ENCODE results near the gene MUC5B. TPM values are rescaled to one million over a fixed set of nuclear protein-coding genes. Genes with fewer than 3 reads are reported as not detected.

The MUC5B gene
- total RNA-seq, 1 donor from 2014 or later = not detected

DNA sequence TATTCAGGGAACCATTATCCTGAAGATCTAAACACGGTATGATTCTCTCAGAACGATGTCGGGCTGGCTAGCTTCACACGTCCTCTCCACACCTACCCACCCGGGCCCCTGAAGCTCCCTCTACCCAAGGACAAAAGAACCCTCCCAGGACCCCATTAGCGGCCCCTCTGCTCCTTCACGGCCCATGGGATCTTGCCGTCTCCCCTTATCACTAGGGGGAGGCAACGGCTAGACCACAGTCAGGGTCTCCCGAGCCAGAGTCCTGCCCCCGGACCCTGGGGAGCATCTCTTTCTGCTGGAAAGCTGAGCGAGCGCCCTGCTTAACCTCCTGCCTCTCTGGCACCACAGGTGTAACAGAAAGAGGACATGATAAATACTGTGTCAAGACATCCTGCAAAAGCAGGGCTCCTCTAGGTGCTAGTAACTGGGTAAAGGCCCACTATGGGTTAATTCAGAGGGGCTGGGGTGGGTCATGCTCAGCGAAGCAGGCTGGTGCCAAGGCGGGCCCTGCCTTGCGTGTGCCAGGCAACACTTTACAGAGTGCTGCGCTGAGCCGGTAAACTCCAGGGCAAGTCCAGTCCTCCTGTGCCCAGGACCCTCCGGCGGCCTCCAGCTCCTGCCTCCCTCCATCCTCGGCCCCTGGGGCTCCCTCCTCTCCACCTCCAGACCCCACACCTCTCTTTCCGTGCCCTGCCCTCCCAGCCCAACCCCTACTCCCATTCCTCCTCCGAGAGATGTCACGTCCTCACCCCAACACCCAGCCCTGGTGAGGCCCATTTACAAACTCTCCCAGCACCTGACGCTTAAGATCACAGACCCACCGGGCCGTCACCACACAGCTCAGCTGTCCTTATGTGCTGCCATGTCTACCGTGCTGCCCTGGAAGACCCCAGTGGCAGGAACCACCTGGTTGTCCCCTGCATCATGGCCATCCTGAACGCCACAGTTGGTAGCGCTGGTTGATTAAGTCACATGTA is 83.6 kb downstream of the MUC5B start:
- intact Hi-C loops (cut with micrococcal nuclease) = no loop called here
- H3K9me3 ChIP-seq (replicated peaks) = peaks cover 9% of the 10 kb centered on the region
- DNase-seq = no peak
- TF ChIP-seq, protein P1, sequence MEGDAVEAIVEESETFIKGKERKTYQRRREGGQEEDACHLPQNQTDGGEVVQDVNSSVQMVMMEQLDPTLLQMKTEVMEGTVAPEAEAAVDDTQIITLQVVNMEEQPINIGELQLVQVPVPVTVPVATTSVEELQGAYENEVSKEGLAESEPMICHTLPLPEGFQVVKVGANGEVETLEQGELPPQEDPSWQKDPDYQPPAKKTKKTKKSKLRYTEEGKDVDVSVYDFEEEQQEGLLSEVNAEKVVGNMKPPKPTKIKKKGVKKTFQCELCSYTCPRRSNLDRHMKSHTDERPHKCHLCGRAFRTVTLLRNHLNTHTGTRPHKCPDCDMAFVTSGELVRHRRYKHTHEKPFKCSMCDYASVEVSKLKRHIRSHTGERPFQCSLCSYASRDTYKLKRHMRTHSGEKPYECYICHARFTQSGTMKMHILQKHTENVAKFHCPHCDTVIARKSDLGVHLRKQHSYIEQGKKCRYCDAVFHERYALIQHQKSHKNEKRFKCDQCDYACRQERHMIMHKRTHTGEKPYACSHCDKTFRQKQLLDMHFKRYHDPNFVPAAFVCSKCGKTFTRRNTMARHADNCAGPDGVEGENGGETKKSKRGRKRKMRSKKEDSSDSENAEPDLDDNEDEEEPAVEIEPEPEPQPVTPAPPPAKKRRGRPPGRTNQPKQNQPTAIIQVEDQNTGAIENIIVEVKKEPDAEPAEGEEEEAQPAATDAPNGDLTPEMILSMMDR (IDR thresholded peaks at IDR 0.05; ENCODE audit: borderline replicate concordance) = no peak
- no peaks in the 10 kb centered on the region for H3K27me3 ChIP-seq (ENCODE audit: low read depth)
- H3K36me3 ChIP-seq = peaks cover 7% of the 10 kb centered on the region
- peaks cover 82% of the 10 kb centered on the region for H3K4me1 ChIP-seq
- no peak overlapping the region for H3K4me3 ChIP-seq
- H3K27ac ChIP-seq (replicated peaks) = no peak overlapping the region

DNA sequence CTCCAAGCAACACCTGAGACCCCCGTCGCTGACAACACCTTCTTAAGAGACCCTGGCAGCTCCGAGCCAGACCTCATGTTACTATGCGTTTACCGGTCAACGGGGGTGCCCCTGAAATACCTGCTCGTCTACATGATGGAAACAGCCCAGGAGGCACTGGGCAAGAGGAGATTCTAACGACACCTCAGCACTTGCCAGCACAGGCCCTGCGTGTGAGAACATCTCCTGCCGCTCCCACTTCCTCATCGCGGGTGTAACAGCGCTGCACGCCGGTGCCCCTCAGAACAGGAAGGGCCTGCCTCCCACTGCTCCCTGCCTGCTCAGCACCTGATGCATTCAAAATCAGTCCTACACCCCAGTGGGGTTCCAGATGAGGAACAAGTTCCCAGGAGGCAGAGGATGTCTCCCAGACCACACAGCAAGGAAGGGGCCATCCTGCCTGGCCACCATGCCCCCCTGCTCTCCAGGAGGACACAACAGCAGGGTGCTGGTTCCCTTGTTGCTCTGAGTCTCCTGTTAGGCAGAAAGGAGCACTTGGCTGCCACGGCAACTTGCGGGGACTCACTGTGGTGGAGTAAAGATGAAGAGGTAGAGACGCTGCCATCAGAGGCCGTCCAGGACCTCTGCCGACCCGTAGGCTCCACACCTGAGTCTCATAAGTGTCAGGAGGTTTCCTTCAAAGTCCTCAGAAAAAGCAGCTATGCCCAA is 84.5 kb downstream of the MUC5B start:
- Histone ChIP-seq H3K27me3 (ENCODE audit: low read depth) (no peaks in the 10 kb centered on the region), H3K4me1 (peaks cover 77% of the 10 kb centered on the region), H3K9me3 (replicated peaks) (peaks cover 18% of the 10 kb centered on the region), H3K4me3 (peak overlapping the region; percentile 88), H3K27ac (replicated peaks) (no peak overlapping the region), H3K36me3 (peaks cover 7% of the 10 kb centered on the region)
- intact Hi-C loops (cut with micrococcal nuclease) = no loop called here
- TF ChIP-seq, protein P1 (IDR thresholded peaks at IDR 0.05; ENCODE audit: borderline replicate concordance) = no peak
- DNase-seq = no peak

DNA sequence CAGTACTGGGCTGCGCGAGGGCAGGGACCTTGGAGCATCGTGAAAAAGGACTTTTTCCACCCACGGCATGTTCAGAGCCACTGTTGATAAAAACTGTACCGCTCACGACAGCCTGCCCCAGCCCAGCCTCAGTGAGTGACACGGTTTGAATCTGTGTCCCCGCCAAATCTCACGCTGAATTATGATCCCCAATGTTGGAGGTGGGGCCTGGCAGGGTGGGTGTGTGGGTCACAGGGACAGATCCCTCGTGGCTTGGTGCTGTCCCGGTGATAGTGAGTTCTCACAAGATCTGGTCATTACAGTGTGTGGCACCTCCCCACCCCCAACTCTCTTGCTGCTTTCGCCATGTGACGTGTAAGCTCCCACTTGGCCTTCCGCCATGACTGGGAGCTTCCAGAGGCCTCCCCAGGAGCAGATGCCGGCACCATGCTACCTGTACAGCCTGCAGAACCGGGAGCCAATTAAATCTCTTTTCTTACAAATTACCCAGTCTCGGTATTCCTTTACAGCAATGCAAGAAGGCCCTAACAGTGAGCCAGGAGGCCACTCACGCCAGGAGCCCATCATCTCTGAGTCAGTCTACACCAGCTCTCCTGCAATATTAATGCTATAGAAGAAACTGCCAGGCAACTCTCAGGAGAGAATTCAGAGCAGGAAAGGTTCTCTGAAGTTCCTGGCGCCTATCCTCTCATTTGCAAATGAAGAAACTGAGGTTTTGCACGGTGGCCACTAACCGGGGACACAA is 85.3 kb downstream of the MUC5B start:
- intact Hi-C loops (cut with micrococcal nuclease) = no loop called here
- Histone ChIP-seq H3K9me3 (replicated peaks) (peaks cover 20% of the 10 kb centered on the region), H3K4me1 (peaks cover 68% of the 10 kb centered on the region), H3K4me3 (peak overlapping the region; percentile 88), H3K27ac (replicated peaks) (peak overlapping the region; percentile 95), H3K27me3 (ENCODE audit: low read depth) (no peaks in the 10 kb centered on the region), H3K36me3 (peaks cover 7% of the 10 kb centered on the region)
- DNase-seq = no peak
- TF ChIP-seq, protein P1 (IDR thresholded peaks at IDR 0.05; ENCODE audit: borderline replicate concordance) = no peak

DNA sequence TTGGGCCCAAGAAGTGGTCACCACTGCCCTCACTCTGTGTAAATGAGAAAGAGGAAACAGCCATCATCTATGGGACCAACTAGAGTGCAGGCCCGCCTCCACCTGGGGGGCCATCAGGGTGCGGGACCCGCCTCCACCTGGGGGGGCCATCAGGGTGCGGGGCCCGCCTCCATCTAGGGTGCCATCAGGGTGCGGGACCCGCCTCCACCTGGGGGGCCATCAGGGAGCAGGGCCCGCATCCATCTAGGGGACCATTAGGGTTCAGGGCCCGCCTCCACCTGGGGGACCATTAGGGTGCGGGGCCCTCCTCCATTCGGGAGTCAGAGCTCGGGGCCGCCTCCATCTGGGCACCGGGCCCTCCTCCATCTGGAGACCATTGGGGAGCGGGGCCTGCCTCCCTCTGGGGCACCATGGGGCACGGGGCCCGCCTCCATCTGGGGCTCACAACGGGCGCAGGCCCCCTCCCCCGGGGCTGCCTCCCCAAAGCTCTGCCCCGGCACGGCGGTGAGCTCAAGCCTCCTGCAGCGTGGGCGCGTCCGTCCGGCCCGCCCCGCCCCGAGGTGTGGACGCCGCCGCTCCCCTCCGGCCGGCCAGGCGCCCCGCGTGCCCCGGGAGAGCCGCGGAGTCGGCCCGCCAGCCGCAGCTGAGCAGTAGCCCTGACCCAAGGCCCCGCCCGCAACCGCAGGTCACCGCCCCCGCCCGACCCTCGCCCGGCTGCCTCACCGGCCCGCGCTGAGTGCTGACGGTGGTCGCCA is 86.1 kb downstream of the MUC5B start:
- intact Hi-C loops (cut with micrococcal nuclease) = no loop called here
- H3K4me1 ChIP-seq = peaks cover 61% of the 10 kb centered on the region
- no peak for DNase-seq

More for the DNA sequence above, 86.1 kb downstream of the MUC5B start:
- peak overlapping the region; percentile 95 for H3K27ac ChIP-seq (replicated peaks)
- no peaks in the 10 kb centered on the region for H3K27me3 ChIP-seq (ENCODE audit: low read depth)
- TF ChIP-seq, protein P1 (IDR thresholded peaks at IDR 0.05; ENCODE audit: borderline replicate concordance) = no peak
- peaks cover 20% of the 10 kb centered on the region for H3K9me3 ChIP-seq (replicated peaks)
- peak overlapping the region; percentile 88 for H3K4me3 ChIP-seq
- H3K36me3 ChIP-seq = peaks cover 7% of the 10 kb centered on the region
